Measurements from ENCODE around the gene IL16.
"Not testable (repeated sequence)": the region's sequence is repeated elsewhere in the genome, so short reads cannot be mapped to it uniquely, and the experiment has no call there.

IL16 gene

DNA sequence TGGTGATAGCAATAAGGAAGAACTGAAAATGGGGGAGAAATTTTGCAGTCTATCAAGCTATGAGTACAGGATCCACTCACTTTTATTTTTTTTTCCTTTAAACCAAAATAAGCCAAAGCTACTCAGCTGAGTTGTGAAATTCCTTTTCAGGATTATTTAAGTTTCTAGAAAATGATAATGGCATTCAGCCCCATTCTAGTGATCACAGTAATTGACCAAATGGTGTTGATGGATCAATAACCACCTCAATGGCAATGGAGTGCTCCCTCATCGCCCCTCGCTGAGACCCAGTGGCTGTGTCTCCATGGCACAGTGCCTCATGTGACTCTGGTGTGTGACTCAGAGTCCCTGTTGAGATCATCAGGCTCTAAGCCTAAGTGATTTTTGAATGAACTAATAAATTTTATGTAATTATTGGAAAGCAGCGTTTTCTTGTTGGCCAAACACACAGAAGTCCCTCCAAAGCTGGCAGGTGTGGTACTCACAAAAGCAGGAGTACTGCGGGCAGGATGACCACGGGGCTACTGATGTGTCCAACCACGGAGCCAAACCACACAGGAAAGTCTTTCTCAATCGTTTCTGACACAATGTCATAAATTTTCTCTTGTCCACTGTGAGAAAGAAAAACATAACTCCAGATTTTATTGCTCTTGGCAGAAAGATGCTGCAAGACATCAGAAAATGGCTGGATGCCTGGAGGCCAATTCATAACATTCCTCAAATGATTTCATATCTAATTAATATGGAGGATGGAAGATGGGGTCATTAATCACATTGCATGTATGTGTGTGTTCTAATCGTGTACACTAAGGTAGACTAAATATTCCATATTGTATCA, 141.7 kb downstream of the IL16 start:
- DNase-seq (ENCODE audit: low read depth) = no peak

GRCh38 chr15:81339321-81339720, 142.6 kb downstream of the IL16 start:
- DNase-seq (ENCODE audit: low read depth) = no peak

DNA sequence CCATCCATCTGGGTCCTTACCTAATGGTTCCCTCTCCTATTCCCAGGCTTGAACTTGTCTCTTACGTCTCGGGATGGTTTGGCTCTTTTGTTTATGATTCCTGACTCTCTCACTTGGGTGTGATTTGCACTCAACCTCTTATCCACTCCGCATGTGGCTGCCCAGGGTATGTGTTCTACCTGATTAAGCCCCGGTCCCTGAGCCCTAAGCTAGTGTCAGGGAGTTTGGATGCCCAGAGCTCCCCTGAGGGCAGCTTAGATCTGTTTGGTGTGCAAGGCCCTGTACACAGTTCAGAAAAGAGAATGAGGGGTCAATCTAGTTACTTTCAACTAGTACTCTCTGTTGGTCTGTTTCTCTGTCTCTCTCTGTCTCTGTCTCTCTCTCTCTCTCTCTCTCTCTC, 143.2 kb downstream of the IL16 start:
- no peak for DNase-seq (ENCODE audit: low read depth)

DNA sequence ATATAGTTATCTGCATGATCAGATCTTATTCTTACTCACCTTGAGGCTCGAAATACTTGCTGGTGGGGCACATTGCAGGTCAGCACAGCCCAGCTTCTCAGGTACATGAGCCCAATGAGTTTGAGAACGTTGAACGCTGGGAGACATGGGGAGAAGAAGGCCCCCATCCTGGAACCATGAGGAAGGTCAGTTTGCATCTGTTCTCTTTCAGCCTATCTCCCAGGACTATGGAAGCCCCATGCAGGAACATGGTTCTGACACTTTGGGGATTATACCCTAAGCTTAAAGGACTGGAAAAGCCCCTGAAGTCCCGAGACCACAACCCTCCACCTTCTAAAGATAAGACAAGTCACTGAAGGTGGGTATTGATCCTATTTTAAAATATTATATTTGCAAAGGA, 144.7 kb downstream of the IL16 start:
- DNase-seq (ENCODE audit: low read depth) = no peak

GRCh38 chr15:81343371-81343770, 146.7 kb downstream of the IL16 start:
- DNase-seq (ENCODE audit: low read depth) = no peak

DNA sequence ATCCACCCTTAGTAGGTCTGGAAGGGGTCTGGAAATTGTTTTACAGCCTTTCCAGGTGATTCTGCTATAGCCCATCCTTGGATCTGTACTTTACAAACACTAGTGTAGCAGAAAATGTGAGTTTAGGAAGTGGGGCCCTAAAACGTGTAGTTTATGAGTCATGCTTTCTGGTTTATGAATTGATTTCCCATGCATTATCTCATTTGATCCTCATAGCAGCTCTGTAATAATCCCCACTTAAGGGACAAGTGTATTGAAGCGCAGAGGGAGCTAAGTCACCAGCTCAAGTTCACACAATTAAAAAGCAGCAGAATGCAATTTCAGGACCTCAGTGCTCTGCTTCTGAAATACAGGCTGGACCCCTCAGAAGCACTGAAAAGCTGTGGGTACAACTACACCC, 149.9 kb downstream of the IL16 start:
- no peak for DNase-seq (ENCODE audit: low read depth)

DNA sequence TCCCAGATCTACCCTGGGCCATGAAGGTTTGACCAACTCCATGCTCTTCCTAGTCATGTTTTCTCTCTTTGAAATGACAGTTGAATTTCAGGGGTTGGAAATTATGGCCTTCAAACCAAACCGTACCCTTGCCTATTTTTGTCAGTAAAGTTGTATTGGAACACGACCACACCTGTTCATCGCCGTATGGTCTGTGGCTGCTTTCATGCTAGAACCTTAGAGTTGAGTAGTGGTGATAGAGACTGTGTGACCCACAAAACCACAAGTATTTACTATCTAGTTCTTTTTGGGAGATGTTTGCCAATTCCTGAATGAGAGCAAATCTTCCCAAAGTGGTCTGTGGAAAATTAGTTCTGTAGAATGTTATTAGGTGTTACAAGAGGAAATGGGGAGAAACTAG, 151.2 kb downstream of the IL16 start:
- no peak for DNase-seq (ENCODE audit: low read depth)

DNA sequence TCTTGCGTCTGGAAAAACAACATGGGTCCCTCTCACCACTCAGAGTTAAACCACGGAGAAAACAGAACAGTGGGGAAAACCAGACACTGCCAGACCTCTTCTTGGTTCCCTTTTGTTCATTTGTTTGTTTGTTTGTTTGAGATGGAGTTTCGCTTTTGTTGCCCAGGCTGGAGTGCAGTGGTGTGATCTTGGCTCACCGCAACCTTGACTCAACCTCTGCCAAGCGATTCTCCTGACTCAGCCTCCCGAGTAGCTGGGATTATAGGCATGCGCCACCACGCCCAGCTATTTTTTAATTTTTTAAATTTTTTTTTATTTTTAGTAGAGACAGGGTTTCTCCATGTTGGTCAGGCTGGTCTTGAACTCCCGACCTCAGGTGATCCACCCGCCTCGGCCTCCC, 152.0 kb downstream of the IL16 start:
- DNase-seq (ENCODE audit: low read depth) = not testable (repeated sequence)

DNA sequence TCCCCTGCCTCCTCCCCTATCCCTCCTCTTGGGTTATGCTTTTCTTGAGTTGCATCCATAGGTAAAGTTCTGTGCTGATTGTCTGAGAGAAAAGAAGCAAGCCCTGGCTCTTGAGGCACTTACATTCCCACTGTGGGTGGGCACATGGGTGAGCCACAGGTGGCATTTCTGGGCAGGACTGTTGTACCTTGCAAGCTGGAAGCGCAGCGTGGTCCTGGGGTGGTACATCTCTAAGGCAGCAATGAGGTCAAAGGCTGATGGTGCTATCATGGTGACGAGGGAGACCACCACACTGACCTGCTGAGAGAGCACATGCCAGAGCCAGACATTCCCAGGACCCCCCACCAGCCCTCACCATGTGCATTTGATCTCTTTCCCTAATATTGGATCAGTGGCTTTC, 152.6 kb downstream of the IL16 start:
- no peak for DNase-seq (ENCODE audit: low read depth)

GRCh38 chr15:81351651-81352050, 155.0 kb downstream of the IL16 start:
- no peak for DNase-seq (ENCODE audit: low read depth)

- DNase-seq (ENCODE audit: low read depth) = no peak
These were observed 159.6 kb downstream of the IL16 start for GRCh38 chr15:81356252-81356651.

DNA sequence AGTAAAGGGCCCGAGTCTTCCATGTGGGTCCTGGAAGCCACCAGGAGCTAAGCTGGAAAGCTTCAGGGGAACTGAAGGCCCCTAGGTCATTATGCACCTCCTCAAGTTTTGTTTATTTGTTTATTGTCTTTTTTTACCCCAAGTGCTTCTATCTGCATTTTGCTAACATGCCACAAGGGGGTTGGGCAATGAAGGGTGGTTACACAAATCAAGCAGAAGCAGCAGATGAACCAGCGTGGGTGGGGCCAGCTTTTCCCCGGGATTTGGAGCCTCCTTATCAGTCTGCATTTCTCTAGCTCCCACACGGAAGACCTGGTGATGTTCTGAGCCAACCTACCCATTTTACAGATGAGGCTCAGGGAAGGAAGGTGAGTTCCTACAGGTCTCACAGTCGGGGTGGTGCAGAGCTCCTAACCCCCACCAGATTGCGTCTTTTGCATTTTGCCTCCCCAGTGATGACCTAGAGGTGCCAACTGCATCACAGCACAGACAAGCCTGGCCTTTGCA, 160.6 kb downstream of the IL16 start:
- DNase-seq (ENCODE audit: low read depth) = no peak

DNA sequence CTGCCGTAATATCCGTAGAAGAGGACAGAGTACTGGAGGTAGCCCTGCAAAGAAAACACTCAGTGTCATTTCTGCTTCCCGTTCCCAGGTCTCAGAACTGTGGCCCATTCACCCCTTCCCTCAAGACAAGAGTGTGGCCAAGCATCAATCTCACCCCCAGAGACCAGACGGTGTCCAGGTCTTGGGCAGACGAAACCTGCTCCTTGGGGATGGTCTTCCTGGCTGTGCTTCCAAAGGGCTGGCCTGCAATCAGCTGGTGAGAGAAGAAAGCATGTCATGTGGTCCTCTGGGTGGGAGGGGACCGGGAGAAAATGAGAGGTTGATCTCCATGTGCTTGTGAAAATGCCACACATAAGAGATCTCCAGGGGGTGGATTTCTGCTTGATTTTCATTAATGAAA, 161.6 kb downstream of the IL16 start:
- no peak for DNase-seq (ENCODE audit: low read depth)

DNA sequence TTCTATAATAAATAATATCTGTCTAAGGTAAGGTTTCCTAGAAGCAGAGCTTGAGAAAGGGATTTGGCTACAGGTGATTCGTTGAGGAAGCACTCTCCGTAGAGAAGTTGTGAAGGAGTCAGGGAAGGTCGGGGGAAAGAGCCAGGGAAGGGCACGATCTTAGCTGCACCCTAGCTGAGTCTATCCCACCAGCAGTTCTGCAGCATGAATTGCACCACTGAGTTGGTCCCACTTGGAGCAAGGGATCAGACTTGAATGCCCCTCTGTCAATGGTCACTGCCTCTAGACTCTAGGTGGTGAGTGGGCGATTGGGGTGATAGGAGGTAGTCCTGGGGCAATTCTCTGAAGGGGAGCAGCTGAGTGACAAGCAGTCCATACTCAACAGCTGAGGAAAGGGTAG, 163.8 kb downstream of the IL16 start:
- no peak for DNase-seq (ENCODE audit: low read depth)

DNA sequence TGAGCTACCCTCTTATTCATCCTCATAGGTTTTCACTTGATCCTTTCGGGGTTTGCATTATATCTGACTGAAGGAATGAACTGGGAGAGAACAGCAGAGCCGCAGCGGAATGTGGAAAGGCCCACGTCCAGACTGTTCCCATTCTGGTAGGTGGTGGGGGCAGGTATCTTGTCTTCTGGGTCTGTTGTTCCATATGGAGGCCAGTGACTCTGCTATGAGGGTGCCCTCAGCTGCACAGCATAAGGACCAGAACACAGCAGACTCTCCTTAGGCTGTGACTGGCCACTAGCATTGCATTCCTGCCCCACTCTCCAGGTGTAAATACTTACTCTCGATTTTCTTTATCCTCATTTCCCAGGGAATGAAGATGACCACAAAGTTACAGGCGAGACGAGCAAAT, 165.2 kb downstream of the IL16 start:
- no peak for DNase-seq (ENCODE audit: low read depth)

GRCh38 chr15:81362790-81363189, 166.1 kb downstream of the IL16 start:
- DNase-seq (ENCODE audit: low read depth) = no peak

DNA sequence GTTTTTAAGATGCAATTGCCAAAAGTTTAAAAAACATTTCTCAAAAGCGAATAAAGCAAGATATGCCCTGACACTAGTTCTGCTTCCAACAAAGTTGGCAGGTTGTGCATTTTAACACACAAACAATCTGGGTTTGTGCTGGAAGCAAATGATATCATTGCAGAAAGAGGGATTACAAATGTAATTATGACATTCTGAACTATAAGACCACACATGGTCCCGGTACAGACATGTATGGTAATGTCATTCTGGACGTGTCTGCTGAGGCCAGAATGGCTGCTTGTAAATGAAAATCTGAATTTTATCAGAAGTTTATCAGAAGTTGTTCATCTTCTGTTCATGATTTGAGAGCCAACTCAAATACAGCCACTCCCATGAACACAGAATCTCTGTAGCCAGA, 166.6 kb downstream of the IL16 start:
- no peak for DNase-seq (ENCODE audit: low read depth)

All from activated T-helper 1 cell treated with Interleukin-2 at 50 U/mL for 16 hours (primary cell).